Measurements from ENCODE around the gene KCNAB1.
"Not testable (repeated sequence)": the region's sequence is repeated elsewhere in the genome, so short reads cannot be mapped to it uniquely, and the experiment has no call there.

The KCNAB1 gene

GRCh38 chr3:156137397-156137796 lies 17.0 kb downstream of the KCNAB1 start:
- ATAC-seq, DNase-seq: not testable (repeated sequence)

- DNase-seq (no peak), ATAC-seq (no peak)
Measured at GRCh38 chr3:156140001-156140595, 19.7 kb downstream of the KCNAB1 start.

- ATAC-seq (no peak), DNase-seq (no peak)
Measured at GRCh38 chr3:156142702-156143101, 22.3 kb downstream of the KCNAB1 start.

- DNase-seq (no peak), ATAC-seq (no peak)
Measured at GRCh38 chr3:156143136-156143535, 22.8 kb downstream of the KCNAB1 start.

GRCh38 chr3:156144060-156144459 lies 23.7 kb downstream of the KCNAB1 start:
- no peak for DNase-seq
- no peak for ATAC-seq

- ATAC-seq (no peak), DNase-seq (no peak)
Measured at GRCh38 chr3:156145866-156146265, 25.5 kb downstream of the KCNAB1 start.

- DNase-seq: no peak
- ATAC-seq: no peak
Measured at GRCh38 chr3:156148345-156148945, 28.1 kb downstream of the KCNAB1 start.

- ATAC-seq: no peak
Measured at GRCh38 chr3:156148946-156149381, 28.6 kb downstream of the KCNAB1 start.

GRCh38 chr3:156149876-156150275 lies 29.5 kb downstream of the KCNAB1 start:
- DNase-seq (no peak), ATAC-seq (no peak)

More at GRCh38 chr3:156148946-156149381, 28.6 kb downstream of the KCNAB1 start:
- no peak for DNase-seq

- DNase-seq: peak; percentile 17
- no peak for ATAC-seq
Measured at GRCh38 chr3:156150434-156151066, 30.2 kb downstream of the KCNAB1 start.

- ATAC-seq (peak; percentile 78), DNase-seq (peak; percentile 60)
Measured at GRCh38 chr3:156151824-156152428, 31.5 kb downstream of the KCNAB1 start.

GRCh38 chr3:156158656-156159295 lies 38.4 kb downstream of the KCNAB1 start:
- no peak for DNase-seq
- no peak for ATAC-seq

GRCh38 chr3:156160647-156161046 lies 40.3 kb downstream of the KCNAB1 start:
- ATAC-seq (peak; percentile 52), DNase-seq (no peak)

- DNase-seq: peak; percentile 14
- peak; percentile 73 for ATAC-seq
Measured at GRCh38 chr3:156161172-156161571, 40.8 kb downstream of the KCNAB1 start.

- ATAC-seq: no peak
Measured at GRCh38 chr3:156163848-156164247, 43.5 kb downstream of the KCNAB1 start.

GRCh38 chr3:156166808-156167207 lies 46.4 kb downstream of the KCNAB1 start:
- ATAC-seq (no peak), DNase-seq (no peak)

More at GRCh38 chr3:156163848-156164247, 43.5 kb downstream of the KCNAB1 start:
- DNase-seq: no peak

- DNase-seq (no peak), ATAC-seq (no peak)
Measured at GRCh38 chr3:156170571-156170970, 50.2 kb downstream of the KCNAB1 start.

GRCh38 chr3:156171281-156172267 lies 51.2 kb downstream of the KCNAB1 start:
- DNase-seq (no peak), ATAC-seq (no peak)

GRCh38 chr3:156172536-156172935 lies 52.2 kb downstream of the KCNAB1 start:
- ATAC-seq (no peak), DNase-seq (no peak)

GRCh38 chr3:156174229-156174847 lies 54.0 kb downstream of the KCNAB1 start:
- ATAC-seq (no peak), DNase-seq (no peak)

GRCh38 chr3:156175570-156175969 lies 55.2 kb downstream of the KCNAB1 start:
- DNase-seq (no peak), ATAC-seq (no peak)

Data from stimulated activated naive CD8-positive, alpha-beta T cell treated with anti-CD3 and anti-CD28 coated beads, Interleukin-15, Interleukin-2, amounts not matched to agents 100 U/mL and 50 U/mL, for 24 hours (primary cell).